Esophagus muscularis mucosa (tissue), 4 donors: ENCODE results near the gene OPRL1. TPM values are rescaled to one million over a fixed set of nuclear protein-coding genes. Genes with fewer than 3 reads are reported as not detected.
"Not testable (repeated sequence)": the region's sequence is repeated elsewhere in the genome, so short reads cannot be mapped to it uniquely, and the experiment has no call there.

Source experiments
- DNase-seq: peaks from one replicate; pipeline ENCODE4 v3.0.0-alpha.2; 2017; ENCODE audit errors: extremely low spot score
- H3K27ac ChIP-seq, 4 donors: fragments of 200-600 bp; sonication (generic); replicated peaks in 1 of 4; 1 replicate in 3 of 4; 2 replicates in 1 of 4; pipeline ENCODE4 v1.5.1; 2016 to 2019; ENCODE audit warnings: mild to moderate bottlenecking in 1 of 4
- H3K27me3 ChIP-seq, 4 donors: fragments of 200-600 bp; sonication (generic); one replicate each; pipeline versions ENCODE4 v1.5.1 to v1.6.0; 2016 to 2019
- H3K36me3 ChIP-seq, 4 donors: fragments of 200-600 bp; sonication (generic); one replicate each; pipeline ENCODE4 v1.5.1; 2016 to 2019
- H3K4me1 ChIP-seq, 4 donors: fragments of 200-600 bp; sonication (generic); one replicate each; pipeline ENCODE4 v1.5.1; 2016 to 2019
- H3K4me3 ChIP-seq, 4 donors: fragments of 200-600 bp; sonication (generic); 1 replicate in 2 of 4; 2 replicates in 2 of 4; pipeline ENCODE4 v1.5.1; 2016 to 2019; ENCODE audit warnings: mild to moderate bottlenecking in 4 of 4, moderate library complexity in 1 of 4
- H3K9me3 ChIP-seq, 4 donors: fragments of 200-600 bp; sonication (generic); 1 replicate in 3 of 4; 2 replicates in 1 of 4; pipeline ENCODE4 v1.5.1; 2016 to 2019
- CTCF ChIP-seq, 3 experiments: fragments of 200-600 bp in 2 of 3; fragments of 450-650 bp in 1 of 3; sonication (generic) in 2 of 3; IDR thresholded peaks; one replicate each; pipeline ENCODE4 v1.5.1; 2017 to 2019; ENCODE audit warnings: antibody characterized with exemption in 3 of 3, mild to moderate bottlenecking in 2 of 3, moderate library complexity in 1 of 3
- EP300 ChIP-seq: sonication (generic); formaldehyde crosslinking; IDR thresholded peaks from one replicate; pipeline ENCODE4 v1.6.1; 2017; ENCODE audit warnings: antibody characterized with exemption
- POLR2A ChIP-seq: fragments of 450-650 bp; IDR thresholded peaks from one replicate; pipeline ENCODE4 v1.6.1; 2017; ENCODE audit warnings: antibody characterized with exemption, moderate library complexity, mild to moderate bottlenecking, low read depth
- POLR2AphosphoS5 ChIP-seq, 2 donors: sonication (generic); formaldehyde crosslinking; IDR thresholded peaks; one replicate each; pipeline ENCODE4 v1.6.1; 2017; ENCODE audit warnings: antibody characterized with exemption in 2 of 2
- WGBS: methylation state at CpG from one replicate; pipeline ENCODE4 v1.1.5; 2018; 5-methylcytosine and 5-hydroxymethylcytosine counted together
- intact Hi-C: fragments of 100-400 bp; cut with DNase I; formaldehyde crosslinking; loops from one replicate; pipeline ENCODE4 v1.15.1; 2023
- total RNA-seq, 4 donors: library from RNA; depleted of rRNA; stranded (reverse); fragments of >200 nt; gene quantifications; one replicate each; pipeline versions ENCODE4 v1.1.0 to v1.2.1, GENCODE V29; 2016

The OPRL1 gene
- total RNA-seq, 4 donors from 2014 or later = 0.42 to 1.4 (median 0.87) TPM

- Histone ChIP-seq H3K27ac (no peak overlapping the region), H3K36me3 (no peaks in the 10 kb centered on the region), H3K9me3 (no peaks in the 10 kb centered on the region), H3K27me3 (peaks cover 0 to 18% (median 2%) of the 10 kb centered on the region in 4 donors), H3K4me1 (peaks cover 0 to 8% (median 7%) of the 10 kb centered on the region in 4 donors), H3K4me3 (no peak overlapping the region)
- intact Hi-C loops = no loop called here
- no peak for TF ChIP-seq POLR2A
- TF ChIP-seq EP300 = no peak
- no peak for TF ChIP-seq POLR2AphosphoS5 (IDR thresholded peaks at IDR 0.05)
- TF ChIP-seq CTCF (IDR thresholded peaks at IDR 0.05) = no peak
- no peak for DNase-seq
- WGBS = 77% methylated on average over 7 of the region's 21 CpGs
Measured at GRCh38 chr20:64116016-64116415, 36.1 kb downstream of the OPRL1 start.

GRCh38 chr20:64116541-64117431, 36.9 kb downstream of the OPRL1 start:
- DNase-seq = no peak
- Histone ChIP-seq H3K36me3 (no peaks in the 10 kb centered on the region), H3K27ac (no peak overlapping the region), H3K27me3 (peaks cover 0 to 26% (median 5%) of the 10 kb centered on the region in 4 donors), H3K4me1 (peaks cover 0 to 8% (median 7%) of the 10 kb centered on the region in 4 donors), H3K4me3 (no peak overlapping the region), H3K9me3 (no peaks in the 10 kb centered on the region)
- TF ChIP-seq CTCF (IDR thresholded peaks at IDR 0.05) = no peak
- intact Hi-C loops = no loop called here
- WGBS = 87% methylated on average over 14 of the region's 17 CpGs

GRCh38 chr20:64117432-64117777, 37.5 kb downstream of the OPRL1 start:
- H3K36me3 ChIP-seq, H3K9me3 ChIP-seq, intact Hi-C loops, H3K4me3 ChIP-seq, H3K4me1 ChIP-seq, DNase-seq, H3K27ac ChIP-seq: not testable (repeated sequence)
- H3K27me3 ChIP-seq = peaks cover 0 to 32% (median 5%) of the 10 kb centered on the region in 4 donors
- 71% methylated on average over 4 of the region's 6 CpGs for WGBS

- Histone ChIP-seq H3K4me3 (no peak overlapping the region), H3K27me3 (peaks cover 0 to 33% (median 5%) of the 10 kb centered on the region in 4 donors), H3K4me1 (peaks cover 0 to 8% (median 7%) of the 10 kb centered on the region in 4 donors), H3K9me3 (no peaks in the 10 kb centered on the region), H3K36me3 (no peaks in the 10 kb centered on the region), H3K27ac (no peak overlapping the region)
- intact Hi-C loops = no loop called here
- TF ChIP-seq POLR2AphosphoS5 (IDR thresholded peaks at IDR 0.05) (no peak), CTCF (IDR thresholded peaks at IDR 0.05) (no peak), POLR2A (no peak), EP300 (no peak)
- WGBS = 77% methylated on average over 8 of the region's 8 CpGs
- DNase-seq = no peak
Measured at GRCh38 chr20:64119301-64119680, 39.4 kb downstream of the OPRL1 start.

- Histone ChIP-seq H3K4me1 (peaks cover 0 to 8% (median 7%) of the 10 kb centered on the region in 4 donors), H3K9me3 (no peaks in the 10 kb centered on the region), H3K27me3 (peaks cover 0 to 38% (median 5%) of the 10 kb centered on the region in 4 donors), H3K27ac (no peak overlapping the region), H3K36me3 (no peaks in the 10 kb centered on the region), H3K4me3 (peak overlapping the region in 1 of 4 donors; percentile 30)
- intact Hi-C loops = loop anchor here (5.0 kb wide), 1 partner anchor 38 kb away; the partner anchor contains the start of genes LKAAEAR1 and OPRL1
- DNase-seq = no peak
- no peak for TF ChIP-seq POLR2AphosphoS5 (IDR thresholded peaks at IDR 0.05)
- TF ChIP-seq CTCF (IDR thresholded peaks at IDR 0.05) = no peak
- no peak for TF ChIP-seq POLR2A
- TF ChIP-seq EP300 = no peak
- WGBS = 51% methylated on average over 8 of the region's 14 CpGs
Measured at GRCh38 chr20:64119681-64120341, 39.9 kb downstream of the OPRL1 start.
